ENCODE data around the gene FKBP8. TPM values are rescaled to one million over a fixed set of nuclear protein-coding genes. Genes with fewer than 3 reads are reported as not detected.

Gene FKBP8
- total and polyA plus RNA-seq, 4 donors, result 59.1 to 225 (median 101) TPM

DNA sequence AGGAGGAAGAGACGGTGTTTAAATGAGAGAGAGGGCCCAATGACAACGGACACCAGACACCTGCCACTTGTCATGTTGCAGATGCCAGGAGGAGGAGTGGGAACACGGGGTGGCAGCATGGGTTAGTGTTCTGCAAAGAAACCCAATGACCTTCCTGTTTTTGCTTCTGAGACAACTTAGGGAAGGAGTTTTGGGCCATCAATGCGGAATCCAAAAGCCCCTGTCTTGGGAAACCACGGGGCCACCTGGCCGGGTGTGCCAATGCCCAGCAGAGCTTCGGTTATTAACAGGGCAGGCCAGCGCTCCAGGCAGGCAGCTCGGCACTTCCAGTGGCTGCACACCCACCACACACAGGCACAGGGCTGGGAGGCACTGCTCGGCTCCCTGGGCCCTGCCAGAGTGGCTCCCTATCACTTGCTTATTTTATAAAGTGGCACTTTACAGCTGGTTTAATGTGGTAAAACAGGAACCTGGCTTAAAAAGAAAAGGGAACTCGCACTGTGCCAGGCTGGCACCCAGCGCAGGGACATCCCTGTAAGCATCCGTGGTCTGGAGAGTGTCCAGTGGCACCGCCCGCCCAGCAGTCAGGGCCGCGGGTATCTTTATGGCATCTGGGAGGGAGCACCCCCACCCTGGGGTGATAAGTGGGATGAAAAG, 40.6 kb downstream of the FKBP8 start (continued):
- TF ChIP-seq, protein P1, sequence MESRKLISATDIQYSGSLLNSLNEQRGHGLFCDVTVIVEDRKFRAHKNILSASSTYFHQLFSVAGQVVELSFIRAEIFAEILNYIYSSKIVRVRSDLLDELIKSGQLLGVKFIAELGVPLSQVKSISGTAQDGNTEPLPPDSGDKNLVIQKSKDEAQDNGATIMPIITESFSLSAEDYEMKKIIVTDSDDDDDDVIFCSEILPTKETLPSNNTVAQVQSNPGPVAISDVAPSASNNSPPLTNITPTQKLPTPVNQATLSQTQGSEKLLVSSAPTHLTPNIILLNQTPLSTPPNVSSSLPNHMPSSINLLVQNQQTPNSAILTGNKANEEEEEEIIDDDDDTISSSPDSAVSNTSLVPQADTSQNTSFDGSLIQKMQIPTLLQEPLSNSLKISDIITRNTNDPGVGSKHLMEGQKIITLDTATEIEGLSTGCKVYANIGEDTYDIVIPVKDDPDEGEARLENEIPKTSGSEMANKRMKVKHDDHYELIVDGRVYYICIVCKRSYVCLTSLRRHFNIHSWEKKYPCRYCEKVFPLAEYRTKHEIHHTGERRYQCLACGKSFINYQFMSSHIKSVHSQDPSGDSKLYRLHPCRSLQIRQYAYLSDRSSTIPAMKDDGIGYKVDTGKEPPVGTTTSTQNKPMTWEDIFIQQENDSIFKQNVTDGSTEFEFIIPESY (IDR thresholded peaks at IDR 0.05), result no peak
- TF ChIP-seq JUND (IDR thresholded peaks at IDR 0.05) (no peak), RAD21 (IDR thresholded peaks at IDR 0.05) (no peak), FOXA1 (IDR thresholded peaks at IDR 0.05) (no peak), GABPA (IDR thresholded peaks at IDR 0.05 in 1 of 2, conservative IDR thresholded peaks at IDR 0.05 in 1 of 2) (no peak), YY1 (IDR thresholded peaks at IDR 0.05) (no peak), HNF4A (conservative IDR thresholded peaks at IDR 0.05) (no peak)
- TF ChIP-seq, protein P2, sequence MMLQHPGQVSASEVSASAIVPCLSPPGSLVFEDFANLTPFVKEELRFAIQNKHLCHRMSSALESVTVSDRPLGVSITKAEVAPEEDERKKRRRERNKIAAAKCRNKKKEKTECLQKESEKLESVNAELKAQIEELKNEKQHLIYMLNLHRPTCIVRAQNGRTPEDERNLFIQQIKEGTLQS (IDR thresholded peaks at IDR 0.05), result no peak

DNA sequence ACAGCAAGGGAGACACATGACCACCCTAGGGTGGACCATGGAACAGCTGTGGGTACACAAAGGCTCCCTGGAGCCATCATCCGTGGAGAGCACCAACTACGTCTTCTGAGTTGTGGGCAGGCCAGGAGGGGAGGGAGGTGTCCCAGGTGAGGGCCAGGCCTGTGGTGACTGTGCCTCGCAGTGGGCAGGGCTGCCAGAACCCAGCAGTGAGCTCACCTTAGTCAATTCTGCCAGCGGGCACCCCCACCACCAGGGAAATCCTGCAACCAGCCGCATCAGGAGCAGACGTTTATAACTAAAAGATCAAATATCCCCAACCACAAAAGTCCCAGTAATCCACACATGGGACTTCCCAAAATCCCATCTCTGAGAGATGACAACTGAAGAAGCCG, 41.1 kb downstream of the FKBP8 start:
- 79% methylated on average over 7 of the region's 7 CpGs for WGBS
- TF ChIP-seq TAF1 (conservative IDR thresholded peaks at IDR 0.05) (no peak), FOXA1 (IDR thresholded peaks at IDR 0.05) (no peak), SP1 (IDR thresholded peaks at IDR 0.05) (no peak), YY1 (IDR thresholded peaks at IDR 0.05) (no peak), FOXA2 (IDR thresholded peaks at IDR 0.05) (no peak), NR2F2 (IDR thresholded peaks at IDR 0.05) (no peak), HNF4G (IDR thresholded peaks at IDR 0.05) (no peak), GABPA (IDR thresholded peaks at IDR 0.05 in 1 of 2, conservative IDR thresholded peaks at IDR 0.05 in 1 of 2) (no peak), HNF4A (conservative IDR thresholded peaks at IDR 0.05) (no peak), EGR1 (IDR thresholded peaks at IDR 0.05; ENCODE audit: low read depth in 2 of 2) (no peak), RAD21 (IDR thresholded peaks at IDR 0.05) (no peak)
- TF ChIP-seq, protein P2 (IDR thresholded peaks at IDR 0.05), result no peak
- TF ChIP-seq, protein P3, sequence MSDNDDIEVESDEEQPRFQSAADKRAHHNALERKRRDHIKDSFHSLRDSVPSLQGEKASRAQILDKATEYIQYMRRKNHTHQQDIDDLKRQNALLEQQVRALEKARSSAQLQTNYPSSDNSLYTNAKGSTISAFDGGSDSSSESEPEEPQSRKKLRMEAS (IDR thresholded peaks at IDR 0.05), result no peak
- TF ChIP-seq, protein P1 (IDR thresholded peaks at IDR 0.05), result no peak
- TF ChIP-seq, protein P4, sequence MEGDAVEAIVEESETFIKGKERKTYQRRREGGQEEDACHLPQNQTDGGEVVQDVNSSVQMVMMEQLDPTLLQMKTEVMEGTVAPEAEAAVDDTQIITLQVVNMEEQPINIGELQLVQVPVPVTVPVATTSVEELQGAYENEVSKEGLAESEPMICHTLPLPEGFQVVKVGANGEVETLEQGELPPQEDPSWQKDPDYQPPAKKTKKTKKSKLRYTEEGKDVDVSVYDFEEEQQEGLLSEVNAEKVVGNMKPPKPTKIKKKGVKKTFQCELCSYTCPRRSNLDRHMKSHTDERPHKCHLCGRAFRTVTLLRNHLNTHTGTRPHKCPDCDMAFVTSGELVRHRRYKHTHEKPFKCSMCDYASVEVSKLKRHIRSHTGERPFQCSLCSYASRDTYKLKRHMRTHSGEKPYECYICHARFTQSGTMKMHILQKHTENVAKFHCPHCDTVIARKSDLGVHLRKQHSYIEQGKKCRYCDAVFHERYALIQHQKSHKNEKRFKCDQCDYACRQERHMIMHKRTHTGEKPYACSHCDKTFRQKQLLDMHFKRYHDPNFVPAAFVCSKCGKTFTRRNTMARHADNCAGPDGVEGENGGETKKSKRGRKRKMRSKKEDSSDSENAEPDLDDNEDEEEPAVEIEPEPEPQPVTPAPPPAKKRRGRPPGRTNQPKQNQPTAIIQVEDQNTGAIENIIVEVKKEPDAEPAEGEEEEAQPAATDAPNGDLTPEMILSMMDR (IDR thresholded peaks at IDR 0.05; ENCODE audit: low read depth, low read length, missing input control), result no peak
- TF ChIP-seq, protein P5, sequence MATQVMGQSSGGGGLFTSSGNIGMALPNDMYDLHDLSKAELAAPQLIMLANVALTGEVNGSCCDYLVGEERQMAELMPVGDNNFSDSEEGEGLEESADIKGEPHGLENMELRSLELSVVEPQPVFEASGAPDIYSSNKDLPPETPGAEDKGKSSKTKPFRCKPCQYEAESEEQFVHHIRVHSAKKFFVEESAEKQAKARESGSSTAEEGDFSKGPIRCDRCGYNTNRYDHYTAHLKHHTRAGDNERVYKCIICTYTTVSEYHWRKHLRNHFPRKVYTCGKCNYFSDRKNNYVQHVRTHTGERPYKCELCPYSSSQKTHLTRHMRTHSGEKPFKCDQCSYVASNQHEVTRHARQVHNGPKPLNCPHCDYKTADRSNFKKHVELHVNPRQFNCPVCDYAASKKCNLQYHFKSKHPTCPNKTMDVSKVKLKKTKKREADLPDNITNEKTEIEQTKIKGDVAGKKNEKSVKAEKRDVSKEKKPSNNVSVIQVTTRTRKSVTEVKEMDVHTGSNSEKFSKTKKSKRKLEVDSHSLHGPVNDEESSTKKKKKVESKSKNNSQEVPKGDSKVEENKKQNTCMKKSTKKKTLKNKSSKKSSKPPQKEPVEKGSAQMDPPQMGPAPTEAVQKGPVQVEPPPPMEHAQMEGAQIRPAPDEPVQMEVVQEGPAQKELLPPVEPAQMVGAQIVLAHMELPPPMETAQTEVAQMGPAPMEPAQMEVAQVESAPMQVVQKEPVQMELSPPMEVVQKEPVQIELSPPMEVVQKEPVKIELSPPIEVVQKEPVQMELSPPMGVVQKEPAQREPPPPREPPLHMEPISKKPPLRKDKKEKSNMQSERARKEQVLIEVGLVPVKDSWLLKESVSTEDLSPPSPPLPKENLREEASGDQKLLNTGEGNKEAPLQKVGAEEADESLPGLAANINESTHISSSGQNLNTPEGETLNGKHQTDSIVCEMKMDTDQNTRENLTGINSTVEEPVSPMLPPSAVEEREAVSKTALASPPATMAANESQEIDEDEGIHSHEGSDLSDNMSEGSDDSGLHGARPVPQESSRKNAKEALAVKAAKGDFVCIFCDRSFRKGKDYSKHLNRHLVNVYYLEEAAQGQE (IDR thresholded peaks at IDR 0.05), result no peak
- no peak for DNase-seq (ENCODE audit: low spot score)
- no peaks in the 10 kb centered on the region for H3K27me3 ChIP-seq (ENCODE audit: control insufficient read depth in 4 of 4, insufficient read depth in 4 of 4, low read length in 3 of 4)
- peaks cover 55 to 82% (median 81%) of the 10 kb centered on the region in 4 donors for H3K4me1 ChIP-seq (ENCODE audit: control insufficient read depth in 4 of 4, insufficient read depth in 4 of 4, low read length in 3 of 4)
- H3K9ac ChIP-seq (ENCODE audit: low read depth in 1 of 2, low read length in 2 of 2), result peak overlapping the region in 1 of 2 donors; percentile 1
- H3K36me3 ChIP-seq (ENCODE audit: control insufficient read depth in 4 of 4, insufficient read depth in 3 of 4, low read depth in 1 of 4, low read length in 3 of 4), result no peaks in the 10 kb centered on the region
- H3K4me3 ChIP-seq (ENCODE audit: low read depth in 1 of 3, low read length in 3 of 3), result no peak overlapping the region
- no peaks in the 10 kb centered on the region for H3K9me3 ChIP-seq (ENCODE audit: control insufficient read depth in 4 of 4, low read length in 3 of 4)
- H3K27ac ChIP-seq (ENCODE audit: low read depth in 1 of 2, low read length in 2 of 2), result peak overlapping the region; percentile 77 to 81
